HG02759 (cell line): ENCODE measurements around the gene MLXIPL.
"Not testable (repeated sequence)": the region's sequence is repeated elsewhere in the genome, so short reads cannot be mapped to it uniquely, and the experiment has no call there.

Source experiments
- ATAC-seq: cut with Tn5 transposase; IDR thresholded peaks from one replicate; pipeline ENCODE4 v1.9.1; 2021; ENCODE audit warnings: mild to moderate bottlenecking, moderate library complexity; ENCODE audit not compliant: unreplicated experiment

MLXIPL gene

GRCh38 chr7:73582664-73583202 lies 41.6 kb downstream of the MLXIPL start:
- ATAC-seq, result no peak

- ATAC-seq, result not testable (repeated sequence)
These were observed 43.3 kb downstream of the MLXIPL start for GRCh38 chr7:73581006-73581405.

DNA sequence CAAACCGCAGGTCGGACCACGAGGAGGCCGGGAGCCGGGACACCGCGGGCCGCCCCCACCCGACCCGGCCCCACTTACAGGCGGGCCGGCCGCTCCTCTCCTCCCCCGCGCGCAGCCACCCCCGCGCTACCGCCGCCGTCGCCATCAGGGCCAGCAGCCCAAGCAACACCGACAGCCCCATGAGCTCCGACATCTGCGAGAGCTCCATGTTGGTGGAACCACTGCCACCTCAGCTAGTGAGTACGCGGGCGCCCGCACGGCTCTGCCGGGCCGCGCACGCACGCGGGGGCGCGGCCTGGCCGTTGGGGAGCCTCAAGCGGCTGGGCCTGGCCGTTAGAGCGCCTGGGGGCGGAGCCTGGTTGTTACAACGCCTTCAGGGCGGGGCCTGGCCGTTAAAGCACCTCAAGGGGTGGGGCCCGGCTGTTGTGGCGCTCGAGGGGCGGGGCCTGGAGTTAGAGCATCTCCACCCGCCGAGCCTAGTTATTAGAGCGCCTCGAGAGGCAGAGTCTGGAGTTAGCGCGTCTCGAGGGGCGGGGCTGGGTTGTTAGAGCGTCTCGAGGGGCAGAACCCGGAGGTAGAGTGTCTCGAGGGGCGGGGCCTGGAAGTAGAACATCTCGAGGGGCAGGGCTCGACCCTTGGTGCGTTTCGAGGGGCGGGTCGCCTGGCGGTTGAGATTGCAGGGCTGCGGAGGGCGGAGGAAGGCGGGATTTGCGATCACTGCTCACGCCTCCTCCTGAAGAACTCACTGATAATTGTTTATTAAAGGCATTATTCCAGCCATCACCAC lies 45.8 kb downstream of the MLXIPL start, which contains the start of gene TBL2:
TSS of gene TBL2 (minus strand) at position 238 of the 787 bp plus-strand sequence. CDS start at position 208, 30 bp downstream.
- ATAC-seq, result peak; percentile 90

DNA sequence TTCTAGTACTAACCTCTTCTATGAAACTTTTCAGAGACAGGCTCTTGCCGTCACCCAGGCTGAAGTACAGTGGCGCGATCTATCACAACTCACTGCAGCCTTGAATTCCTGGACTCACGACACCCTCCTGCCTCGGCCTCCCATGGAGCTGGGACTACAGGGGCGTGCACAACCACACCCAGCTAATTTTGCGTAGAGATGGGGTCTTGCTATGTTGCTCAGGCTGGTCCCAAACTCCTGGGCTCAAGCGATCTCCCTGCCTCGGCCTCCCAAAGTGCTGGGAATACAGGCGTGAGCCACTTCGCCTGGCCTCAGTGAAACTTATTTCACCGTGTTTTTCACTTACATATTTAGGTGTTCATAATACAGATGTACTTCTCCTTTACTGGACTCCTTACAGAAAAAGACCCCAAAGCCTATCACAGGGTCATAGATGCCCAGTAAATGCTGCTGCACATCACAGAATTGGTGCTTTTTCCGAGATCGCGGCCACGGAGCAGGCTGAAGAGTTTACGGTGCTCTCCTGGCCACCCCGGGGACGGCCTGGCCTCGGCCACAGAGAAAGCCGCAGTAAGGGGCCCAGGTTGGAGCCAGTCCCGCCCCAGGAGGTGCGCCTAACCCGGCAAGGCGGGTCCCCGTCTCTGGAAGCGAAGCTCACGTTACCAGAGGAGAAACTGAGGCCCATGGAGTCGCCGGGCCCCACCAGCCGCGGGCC lies 46.5 kb downstream of the MLXIPL start:
- ATAC-seq, result peak; percentile 16

DNA sequence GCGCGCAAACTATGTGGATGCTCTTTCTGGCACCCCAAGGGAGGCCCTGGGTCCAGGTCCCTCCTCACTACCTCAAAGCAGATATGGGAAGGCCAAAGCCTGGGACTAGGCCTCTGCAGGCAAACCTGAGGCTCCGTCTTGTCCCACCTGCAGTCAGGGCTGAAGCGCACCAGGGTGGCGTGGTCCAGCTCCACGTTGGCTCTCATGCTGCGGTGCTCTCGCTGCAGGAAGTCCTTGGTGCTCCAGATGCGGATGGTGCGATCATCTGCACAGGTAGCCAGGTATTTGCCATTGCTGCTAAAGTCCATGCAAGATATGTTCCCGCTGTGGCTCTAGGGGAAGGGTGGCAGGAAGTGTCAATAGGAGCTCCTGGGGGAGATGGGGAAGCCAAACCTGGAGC lies 50.5 kb downstream of the MLXIPL start:
- ATAC-seq, result no peak

GRCh38 chr7:73573276-73573675 lies 51.0 kb downstream of the MLXIPL start:
- no peak for ATAC-seq

- ATAC-seq, result no peak
These were observed 51.5 kb downstream of the MLXIPL start for GRCh38 chr7:73572767-73573186.

- ATAC-seq, result no peak
These were observed 53.3 kb downstream of the MLXIPL start for GRCh38 chr7:73570977-73571376.

DNA sequence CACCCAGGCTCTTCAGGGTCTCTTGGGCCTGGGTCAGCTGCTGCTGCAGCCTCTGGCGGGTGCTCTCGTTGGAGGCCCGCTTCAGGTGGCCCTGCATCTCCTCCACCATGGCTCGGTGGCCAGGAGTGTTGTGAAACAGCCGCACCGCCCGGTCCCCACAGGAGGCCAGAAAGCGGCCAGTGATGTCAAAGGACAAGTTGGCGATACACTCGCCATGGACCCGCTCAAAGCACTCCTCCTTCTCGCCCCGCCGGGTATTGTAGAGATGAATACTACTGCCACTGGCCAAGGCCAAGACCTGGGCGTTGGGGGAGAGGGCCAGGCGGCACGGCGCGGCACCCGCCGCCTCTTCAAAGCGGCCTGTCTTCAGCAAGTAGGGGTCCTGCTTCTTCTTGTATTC lies 53.8 kb downstream of the MLXIPL start:
- ATAC-seq, result no peak

- ATAC-seq, result no peak
These were observed 55.2 kb downstream of the MLXIPL start for GRCh38 chr7:73569042-73569608.

GRCh38 chr7:73567846-73568685 lies 56.3 kb downstream of the MLXIPL start:
- ATAC-seq, result no peak

- ATAC-seq, result no peak
These were observed 57.2 kb downstream of the MLXIPL start for GRCh38 chr7:73567140-73567539.

GRCh38 chr7:73566431-73566830 lies 57.9 kb downstream of the MLXIPL start:
- not testable (repeated sequence) for ATAC-seq

GRCh38 chr7:73565675-73566340 lies 58.5 kb downstream of the MLXIPL start:
- ATAC-seq, result no peak

- ATAC-seq, result no peak
These were observed 64.0 kb downstream of the MLXIPL start for GRCh38 chr7:73560109-73560835.

DNA sequence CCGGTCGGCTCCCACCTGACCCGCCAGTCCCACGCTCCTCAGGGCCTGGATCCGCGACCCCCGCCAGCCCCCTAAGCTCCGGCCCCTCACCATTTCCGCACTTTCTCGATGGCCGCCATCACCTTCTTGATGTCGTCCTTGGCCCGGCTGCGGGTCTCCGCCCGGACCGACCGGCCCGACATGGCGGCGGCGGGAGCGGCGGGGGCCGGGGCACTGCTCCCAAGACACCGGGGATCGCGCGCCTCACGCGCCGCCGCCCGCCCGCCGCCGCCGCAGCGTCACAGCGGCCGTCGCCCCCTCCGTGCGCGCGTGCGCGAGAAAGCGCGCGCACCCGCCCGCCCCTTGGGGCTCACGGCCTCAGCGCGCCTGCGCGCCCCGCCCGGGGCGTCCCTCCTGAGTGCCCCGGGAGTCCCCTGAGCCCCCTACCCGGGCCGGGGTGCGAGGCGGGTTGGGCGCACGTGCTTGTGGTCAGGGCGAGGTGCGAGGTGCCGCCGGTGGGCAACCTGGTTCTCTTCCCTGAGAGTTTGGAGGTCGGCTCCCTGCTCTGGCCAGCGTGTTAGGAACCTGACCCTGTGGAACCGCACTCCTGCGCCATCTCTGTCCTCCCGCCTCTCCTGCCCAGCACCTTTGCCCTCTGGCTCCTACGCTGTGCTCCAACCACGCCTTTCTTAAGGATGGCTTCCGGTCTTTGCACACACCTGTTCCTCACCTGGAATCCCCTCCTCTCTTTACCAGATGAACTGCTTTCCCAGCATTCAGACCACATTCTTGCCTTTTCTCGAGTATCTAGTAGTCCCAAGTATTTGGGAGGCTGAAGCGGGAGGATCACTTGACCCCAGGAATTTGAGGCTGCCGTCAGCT lies 66.7 kb downstream of the MLXIPL start, which contains the start of gene BCL7B:
TSS of gene BCL7B (minus strand) at position 294 of the 861 bp plus-strand sequence. CDS start at position 182, 112 bp downstream.
- peak; percentile 60 for ATAC-seq

DNA sequence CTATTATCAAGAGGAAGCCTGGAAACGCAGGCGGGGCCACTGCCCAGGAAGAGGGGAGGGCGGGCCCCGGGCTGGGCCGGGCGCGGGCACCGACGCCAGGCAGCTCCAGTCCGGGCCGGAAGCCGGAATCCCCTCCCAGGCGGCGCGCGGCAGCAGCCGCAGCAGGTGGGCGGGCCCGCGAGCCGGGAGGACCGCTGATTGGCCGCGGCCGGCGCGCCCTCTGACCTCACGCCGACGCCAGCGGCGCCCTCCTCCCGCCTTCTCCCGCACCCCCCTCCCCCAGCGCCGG lies 67.3 kb downstream of the MLXIPL start:
- ATAC-seq, result peak; percentile 91
